ENCODE data around the gene RSAD1.

Gene RSAD1

DNA sequence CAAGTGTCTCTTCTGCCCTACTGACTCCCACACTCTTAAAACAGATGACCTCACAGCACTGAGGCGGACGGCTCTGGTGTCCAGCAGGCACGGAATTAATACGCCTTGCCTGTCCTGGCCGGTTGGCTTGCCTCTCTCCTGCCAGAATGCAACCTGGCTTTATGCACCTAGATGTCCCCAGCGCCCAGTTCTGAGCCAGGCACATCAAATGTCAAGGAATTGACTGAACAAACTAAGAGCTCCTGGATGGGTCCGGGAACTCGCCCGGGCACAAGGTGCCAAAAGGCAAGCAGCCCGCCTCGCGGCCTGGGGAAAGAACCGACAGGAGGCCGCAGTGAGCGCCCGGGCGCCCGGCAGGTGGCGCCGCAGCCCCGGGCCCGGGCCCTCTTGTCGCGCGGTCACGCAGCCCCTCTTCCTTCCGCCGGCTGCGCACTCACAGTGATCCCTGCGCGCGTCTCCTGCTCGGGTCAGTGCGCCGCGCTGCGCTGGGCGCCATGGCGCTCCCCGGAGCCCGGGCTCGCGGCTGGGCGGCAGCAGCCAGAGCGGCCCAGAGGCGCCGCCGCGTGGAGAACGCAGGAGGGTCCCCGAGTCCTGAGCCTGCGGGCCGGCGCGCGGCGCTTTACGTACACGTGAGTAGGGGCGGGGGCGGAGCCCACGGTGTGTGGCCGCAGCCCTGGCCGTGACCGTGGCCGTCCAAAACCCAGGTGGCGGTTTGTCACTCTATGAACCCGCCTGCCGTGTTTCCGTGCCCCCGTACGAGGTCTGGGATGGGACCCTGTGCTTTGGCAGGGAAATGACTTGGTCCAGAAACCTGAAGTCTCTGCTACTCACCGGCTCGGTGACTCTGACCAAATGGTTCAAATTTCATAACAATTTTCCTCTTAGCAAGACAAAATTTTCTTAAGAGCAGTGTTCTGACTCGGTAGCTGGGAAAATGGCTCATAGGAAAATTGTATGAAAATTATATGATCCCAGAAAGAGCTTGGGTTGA is at the start of gene RSAD1:
TSS of gene RSAD1 (plus strand) at position 470 of the 991 bp plus-strand sequence. CDS start at position 495, 25 bp downstream.
- peak; percentile 70 to 79 (median 77) for DNase-seq (ENCODE audit: low read depth in 3 of 3)

DNA sequence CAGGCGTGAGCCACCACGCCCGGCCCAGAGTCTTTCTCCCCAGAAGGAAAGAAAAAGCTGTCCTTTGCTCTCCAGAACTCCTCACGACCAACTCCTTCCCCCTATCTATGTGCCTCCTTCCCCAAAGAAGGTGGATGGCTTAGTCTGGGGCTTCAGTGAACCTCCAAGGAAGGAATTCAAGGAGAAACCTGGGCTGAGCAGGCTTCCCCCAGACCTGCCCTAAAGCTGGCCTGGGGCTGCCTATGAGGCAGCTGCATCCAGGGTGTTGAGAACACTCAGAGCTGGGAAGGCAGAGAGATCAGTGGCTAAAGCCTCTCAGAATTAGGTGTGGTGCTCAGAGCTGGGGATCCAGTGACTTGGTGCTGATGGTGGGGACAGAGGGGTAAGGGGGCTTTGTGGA is 48.9 kb upstream of the RSAD1 start:
- DNase-seq (ENCODE audit: low read depth in 3 of 3) = no peak

DNA sequence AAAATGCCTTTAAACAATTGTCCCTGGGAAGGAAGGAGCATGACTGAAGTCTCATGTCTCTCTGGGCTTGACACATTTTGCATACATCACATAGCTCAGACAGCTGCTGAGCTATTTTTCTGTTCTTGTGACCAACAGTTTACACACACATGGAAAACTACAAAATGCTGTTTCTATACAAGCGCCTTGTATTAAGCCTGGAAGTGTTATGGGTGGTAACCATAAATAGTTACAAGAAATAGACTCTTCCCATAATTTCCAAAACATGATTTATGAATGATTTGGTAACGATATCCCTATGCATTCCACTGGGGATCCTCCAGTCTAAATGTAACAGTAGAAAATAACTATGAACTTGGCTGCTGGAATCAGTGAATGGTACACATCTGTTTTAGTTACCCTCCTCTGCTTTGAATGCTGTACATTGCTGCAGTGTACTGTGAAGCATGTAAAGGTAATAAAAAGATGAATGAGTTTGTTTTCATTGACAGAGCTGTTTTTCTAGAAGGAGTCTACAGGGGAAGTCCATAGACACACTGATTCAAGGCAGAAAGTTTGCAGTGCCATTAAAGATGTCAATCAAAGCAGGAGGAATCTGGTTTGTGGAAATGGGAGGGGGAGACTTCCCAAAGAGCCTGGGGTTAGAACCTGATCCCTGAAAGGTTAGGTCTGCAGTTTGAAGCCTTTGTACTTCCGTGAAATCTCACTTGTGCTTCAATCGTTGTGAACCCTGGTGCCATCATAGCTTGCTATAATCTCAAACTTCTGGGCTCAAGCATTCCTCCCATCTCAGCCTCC is 47.6 kb upstream of the RSAD1 start:
- DNase-seq (ENCODE audit: low read depth in 3 of 3) = no peak

DNA sequence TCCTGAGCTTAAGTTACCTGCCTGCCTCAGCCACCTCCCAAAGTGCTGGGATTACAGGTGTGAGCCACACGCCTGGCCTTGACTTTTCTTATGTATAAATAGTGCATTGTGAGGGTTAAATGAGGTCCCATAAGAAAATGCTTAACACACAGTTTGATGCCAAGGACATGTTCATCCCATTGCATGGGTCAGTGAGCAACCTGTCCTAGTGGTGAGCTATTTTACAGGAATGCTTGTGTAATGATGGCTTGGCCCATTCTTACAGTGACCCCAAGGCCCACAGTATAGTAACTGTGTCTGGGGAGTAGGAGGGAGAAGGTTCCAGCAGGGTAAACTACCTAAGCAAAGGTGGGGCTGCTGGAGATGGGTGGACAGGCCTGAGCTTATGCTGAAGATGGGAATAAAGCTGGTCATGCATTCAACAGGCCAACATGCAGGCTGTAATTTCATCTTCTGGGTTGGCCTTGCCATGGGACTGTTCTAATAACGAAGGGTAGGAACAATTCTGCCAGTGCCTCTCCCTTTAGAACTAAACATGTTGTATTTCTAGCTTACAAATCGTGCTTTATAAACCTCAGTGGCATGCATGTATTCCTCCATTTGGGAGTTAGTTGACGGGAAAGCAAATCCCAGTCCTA is 46.4 kb upstream of the RSAD1 start:
- no peak for DNase-seq (ENCODE audit: low read depth in 3 of 3)

DNA sequence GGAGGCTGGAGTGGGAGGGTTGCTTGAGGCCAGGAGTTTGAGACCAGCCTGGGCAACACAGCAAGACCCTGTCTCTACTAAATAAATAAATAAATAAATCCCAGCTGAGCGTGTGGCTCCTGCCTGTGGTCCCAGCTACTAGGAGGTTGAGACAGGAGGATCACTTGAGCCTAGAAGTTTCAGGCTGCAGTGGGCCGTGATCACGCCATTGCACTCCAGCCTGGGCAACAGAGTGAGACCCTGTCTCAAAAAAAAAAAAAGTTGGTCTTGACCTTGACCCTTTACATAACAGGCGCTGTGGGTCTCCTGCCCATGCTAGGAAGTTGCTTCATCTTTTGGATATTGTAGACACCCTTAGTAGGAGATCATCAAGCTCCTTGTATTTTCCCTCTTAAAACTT is 41.3 kb upstream of the RSAD1 start:
- DNase-seq (ENCODE audit: low read depth in 3 of 3) = no peak

DNA sequence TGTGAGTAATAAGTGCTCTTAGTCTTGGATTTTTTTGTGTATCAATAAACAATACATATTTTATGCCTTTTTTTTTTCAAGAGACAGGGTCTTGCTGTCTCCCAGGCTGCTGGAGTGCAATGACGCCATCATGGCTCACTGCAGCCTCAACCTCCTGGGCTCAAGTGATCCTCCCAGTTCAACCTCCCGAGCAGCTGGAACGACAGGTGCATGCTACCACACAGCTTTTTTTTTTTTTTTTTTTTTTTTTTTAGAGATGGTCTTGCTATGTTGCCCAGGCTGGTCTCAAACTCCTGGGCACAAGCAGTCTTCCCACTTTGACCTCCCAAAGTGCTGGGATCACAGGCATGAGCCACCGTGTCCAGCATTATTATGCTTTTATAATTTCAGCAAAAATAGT is 39.7 kb upstream of the RSAD1 start:
- DNase-seq (ENCODE audit: low read depth in 3 of 3) = no peak

DNA sequence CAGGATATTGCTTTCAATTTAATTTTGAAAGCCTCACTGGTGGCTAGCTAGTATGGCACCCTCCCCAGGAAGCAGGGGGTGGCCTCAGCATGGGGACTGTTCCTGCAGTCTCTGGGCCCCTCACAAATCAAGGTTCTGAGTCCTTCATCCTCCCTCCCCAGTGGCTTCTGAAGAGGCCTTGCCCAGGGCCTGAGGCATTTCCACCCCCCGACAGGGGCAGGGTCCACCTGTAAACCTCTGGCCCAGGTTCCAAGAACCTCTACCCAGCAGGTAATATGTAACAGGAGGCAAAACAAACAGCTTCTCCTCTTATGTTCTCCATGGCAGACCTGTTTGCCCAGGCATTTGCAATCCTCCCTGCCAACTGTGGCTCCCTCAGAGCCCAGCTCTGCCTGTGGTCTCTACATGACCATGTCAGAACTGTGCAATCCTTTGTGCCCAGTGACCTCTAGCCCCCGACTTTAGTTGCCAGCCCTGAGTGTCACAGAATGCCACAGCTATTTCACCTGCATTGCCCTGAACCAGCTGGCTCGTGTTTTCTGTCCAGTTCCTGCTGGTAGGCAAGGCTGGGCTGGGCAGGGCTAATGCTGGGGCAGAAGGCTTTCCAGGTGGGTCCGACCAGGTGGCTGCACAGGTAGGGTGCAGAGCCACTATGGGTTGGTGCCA is 38.4 kb upstream of the RSAD1 start:
- no peak for DNase-seq (ENCODE audit: low read depth in 3 of 3)

DNA sequence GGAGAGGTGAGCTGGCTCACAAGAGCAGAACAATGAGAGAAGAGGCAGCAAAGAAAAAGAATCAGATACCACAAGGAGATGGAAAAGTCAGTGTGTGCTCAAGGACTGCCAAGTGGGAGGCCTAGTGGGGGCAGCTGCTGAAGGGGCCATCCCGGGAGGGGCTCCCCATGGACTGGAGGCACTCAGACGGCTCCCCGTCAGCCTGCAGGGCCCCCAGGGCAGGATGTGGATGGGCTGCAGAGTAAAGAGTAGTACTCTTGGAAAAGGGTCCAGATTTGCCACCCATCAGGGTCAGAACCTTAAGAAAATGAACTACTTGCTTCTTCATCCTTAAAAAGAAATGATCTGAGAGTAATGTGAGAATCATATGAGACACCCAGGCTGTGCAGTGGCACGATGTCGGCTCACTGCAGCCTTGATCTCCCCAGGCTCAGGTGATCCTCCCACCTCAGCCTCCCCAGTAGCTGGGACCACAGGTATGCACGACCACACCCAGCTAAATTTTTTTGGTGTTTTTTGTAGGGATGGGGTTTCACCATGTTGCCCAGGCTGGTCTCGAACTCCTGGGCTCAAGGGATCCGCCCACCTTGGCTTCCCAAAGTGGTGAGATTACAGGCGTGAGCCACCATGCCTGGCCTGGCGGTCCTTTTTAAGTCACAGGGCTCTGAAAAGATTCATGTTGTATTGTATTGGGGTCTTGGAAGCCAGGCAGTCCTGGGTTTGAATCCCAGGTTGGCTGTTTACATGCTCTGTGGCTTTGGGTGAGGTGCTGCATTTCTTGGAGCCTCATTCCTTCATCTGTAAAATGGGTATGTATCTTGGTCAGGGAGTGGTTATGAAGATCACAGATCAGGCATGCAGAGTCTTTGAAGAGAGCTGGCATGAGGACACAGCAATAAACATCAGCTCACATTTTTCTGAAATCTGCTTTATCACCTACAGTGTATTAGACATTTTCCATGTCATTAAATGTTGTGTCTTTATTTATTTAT is 37.5 kb upstream of the RSAD1 start:
- no peak for DNase-seq (ENCODE audit: low read depth in 3 of 3)

DNA sequence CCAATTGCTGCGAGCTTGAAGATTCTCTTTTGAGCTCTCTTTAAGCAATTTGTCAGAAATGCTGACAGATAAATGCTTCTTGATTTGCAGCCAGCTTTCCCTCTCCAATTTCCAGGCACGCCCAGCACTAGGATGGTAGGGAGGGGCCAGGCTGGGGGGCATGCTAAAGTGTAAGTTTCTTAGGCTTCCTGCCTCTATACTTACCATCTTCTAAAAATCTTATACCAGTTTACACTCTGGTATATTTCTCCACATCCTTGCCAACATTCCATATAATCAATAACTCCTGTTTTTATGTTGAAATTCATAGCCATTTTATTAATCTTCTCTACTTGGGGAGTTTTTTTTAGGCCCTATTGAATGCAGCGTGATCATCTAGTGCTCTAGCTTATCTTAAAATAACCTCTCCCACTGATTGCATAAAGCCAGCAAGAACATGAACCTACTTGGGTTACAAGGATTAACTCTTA is 35.1 kb upstream of the RSAD1 start:
- DNase-seq (ENCODE audit: low read depth in 3 of 3) = no peak

DNA sequence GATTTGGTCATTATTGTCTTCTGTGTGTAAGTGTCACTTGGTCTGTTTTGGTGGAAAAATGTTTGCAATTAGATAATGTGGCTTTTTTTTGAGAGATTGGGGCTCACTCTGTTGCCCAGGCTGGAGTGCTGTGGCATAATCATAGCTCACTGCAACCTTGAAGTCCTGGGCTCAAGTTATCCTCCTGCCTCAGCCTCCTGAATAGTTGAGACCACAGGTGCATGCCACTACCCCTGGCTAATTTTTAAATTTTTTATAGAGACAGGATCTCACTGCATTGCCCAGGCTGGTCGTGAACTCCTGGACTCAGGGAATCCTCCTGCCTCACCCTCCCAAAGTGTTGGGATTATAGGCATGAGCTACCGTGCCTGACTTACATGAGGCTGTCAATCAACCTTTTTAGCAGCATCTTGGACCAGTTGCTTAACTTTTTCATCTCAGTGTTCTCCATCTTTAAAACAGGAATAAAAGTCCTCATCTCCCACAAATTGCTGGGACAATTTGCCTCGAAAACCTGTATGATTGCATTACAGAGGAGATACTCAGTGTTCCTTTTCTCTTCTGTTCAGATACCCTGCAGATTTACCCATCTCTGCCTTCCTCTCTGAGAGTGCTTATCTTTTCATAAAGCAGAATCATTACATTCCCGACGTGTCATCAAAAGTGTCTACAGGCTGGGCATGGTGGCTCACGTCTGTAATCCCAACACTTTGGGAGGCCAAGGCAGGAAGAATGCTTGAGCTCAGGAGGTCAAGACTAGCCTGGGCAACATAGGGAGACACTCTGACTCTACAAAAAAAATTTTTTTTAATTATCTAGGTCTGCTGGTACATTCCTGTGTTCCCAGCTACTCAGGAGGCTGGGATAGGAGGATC is 33.6 kb upstream of the RSAD1 start:
- no peak for DNase-seq (ENCODE audit: low read depth in 3 of 3)

DNA sequence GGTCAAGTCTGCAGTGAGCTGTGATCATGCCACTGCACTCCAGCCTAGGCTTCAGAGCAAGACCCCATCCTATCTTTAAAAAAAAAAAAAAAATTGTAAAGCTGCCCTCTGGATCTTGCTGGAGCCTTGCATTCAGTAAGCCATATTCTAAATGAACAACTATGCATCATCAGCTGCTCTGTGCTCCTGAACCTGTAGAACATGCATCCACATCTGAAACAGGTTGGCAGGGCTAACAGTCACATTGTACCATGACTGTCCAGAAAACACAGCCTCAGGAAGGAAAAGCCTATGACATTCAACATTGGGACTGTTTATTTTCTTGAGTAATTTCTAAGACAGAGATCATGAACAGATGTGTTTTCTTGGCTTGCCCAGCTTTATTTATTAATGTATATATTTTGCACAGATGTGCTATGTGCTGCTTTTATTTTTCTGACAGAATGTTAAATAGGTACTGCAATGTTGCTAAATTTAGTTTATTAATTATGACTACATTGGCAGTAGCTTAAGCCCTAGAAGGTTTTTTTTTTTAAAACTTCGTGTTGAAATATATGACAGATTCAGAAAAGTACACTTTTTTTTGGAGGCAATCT is 32.8 kb upstream of the RSAD1 start:
- DNase-seq (ENCODE audit: low read depth in 3 of 3) = no peak

DNA sequence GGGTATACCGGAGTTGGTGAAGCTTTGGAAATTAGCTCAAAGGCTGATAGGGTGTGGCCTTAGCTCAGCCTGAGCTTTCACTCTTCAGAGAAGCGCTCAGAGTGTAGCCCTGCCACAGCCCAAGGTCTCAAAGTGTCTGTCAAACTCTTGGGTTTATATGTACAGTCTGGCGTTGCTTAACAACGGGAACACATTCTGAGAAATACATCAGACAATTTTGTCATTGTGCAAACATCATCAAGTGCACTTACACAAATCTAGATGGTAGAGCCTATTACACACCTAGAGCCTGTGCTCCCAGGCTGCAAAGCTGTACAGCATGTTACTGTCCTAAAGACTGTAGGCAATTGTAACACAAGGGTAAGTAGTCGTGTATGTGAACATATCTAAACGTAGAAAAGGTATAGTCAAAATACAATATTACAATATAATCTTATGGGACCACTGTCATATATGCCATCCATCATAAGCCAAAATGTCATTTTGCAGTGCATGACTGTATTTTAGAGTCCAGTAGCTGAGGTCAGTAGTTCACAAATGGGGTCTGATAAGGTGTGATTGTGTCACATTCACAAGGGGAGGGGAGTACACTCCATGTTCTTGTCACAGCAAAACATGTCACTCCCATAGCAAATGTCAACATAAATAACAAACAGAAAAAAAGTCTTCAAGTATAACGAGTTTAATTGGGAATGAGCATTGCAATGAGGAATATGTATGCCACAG is 30.6 kb upstream of the RSAD1 start:
- no peak for DNase-seq (ENCODE audit: low read depth in 3 of 3)

DNA sequence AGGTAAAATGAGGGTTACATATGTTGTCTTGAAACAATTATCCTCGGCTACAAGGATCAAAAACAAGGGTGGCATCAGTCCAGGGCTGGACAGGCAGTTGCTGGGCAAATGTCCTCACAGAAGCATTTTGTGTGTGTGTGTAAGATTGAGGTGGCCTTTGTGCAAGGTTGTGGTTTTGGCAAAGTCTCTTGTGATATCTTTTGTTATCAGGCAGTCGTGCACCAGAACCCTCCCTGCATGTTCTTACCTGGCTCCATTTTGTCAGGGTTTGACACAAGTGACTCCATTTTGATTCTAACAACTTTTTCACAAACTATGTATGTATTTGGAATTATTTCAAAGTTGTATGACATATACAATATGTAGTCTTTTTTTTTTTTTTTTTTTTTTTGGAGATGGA is 30.0 kb upstream of the RSAD1 start:
- DNase-seq (ENCODE audit: low read depth in 3 of 3) = no peak

DNA sequence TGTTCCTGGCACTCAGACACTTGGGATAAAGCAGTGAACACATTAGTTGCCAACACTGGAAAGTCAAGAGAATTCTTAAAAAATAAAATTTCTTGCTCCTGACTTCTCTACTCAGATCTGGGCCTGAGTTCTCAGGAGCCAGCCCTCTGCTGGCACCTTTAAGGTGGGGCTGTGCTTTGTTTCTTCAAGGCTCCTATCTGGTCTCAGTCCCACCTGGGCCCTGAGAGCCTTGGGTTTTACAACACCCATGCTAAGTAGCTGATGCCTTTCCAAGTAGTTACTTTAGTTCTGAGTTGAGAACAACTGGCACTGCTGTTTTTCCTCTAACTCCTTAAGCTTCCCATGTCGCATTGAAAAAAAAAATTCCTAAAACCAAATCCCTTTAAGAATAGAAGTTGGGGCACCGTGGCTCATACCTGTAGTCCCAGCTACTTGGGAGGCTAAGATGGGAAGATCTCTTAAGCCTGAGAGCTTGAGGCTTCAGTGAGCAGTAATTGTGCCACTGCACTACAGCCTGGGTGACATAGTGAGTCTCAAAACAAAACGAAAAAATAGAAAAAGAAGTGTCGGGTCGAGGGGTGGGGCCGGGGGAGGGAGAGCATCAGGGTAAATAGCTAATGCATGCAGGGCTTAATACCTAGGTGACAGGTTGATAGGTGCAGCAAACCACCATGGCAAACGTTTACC is 26.6 kb upstream of the RSAD1 start:
- DNase-seq (ENCODE audit: low read depth in 3 of 3) = no peak

DNA sequence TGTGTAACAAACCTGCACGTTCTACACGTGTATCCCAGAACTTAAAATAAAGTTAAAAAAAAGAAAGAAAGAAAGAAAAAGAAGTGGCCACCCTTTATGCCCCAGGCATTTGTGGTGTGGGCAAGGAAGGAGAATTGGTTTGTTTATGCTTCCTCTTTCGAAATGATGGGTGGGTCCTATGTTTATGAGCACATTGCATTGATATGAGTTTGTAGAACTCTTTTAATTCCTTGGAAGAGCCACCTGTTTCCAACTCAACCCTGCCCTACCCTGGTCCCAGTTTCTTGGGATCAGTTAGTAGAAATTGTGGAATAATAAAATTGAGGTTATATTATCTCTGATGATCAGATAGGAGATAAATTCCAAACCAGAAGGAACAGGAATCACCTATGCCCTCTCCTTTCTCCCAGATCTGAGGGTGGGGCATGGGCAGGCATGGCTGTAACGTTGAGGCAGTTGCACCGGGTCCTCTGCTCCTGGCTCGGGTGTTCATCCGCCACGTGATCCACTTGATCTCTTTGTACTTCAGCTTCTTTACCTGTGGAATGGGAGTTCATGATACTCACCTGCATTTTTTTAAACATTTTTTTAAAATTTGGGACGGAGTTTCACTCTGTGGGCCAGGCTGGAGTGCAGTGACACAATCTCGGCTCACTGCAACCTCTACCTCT is 25.9 kb upstream of the RSAD1 start:
- no peak for DNase-seq (ENCODE audit: low read depth in 3 of 3)

DNA sequence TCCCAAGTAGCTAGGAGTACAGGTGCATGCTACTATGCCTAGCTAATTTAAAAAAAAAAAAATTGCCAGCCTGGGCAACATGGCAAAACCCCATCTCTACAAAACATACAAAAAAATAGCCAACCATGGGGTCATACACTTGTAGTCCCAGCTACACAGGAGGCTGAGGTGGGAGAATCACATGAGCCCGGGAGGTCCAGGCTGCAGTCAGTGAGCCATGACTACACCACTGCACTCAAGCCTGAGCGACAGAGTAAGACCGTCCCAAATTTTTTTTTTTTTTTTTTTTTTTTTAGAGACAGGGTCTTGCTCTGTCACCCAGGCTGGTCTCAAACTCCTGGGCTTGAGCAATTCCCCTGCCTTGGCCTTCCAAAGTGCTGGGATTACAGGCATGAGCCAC is 24.8 kb upstream of the RSAD1 start:
- no peak for DNase-seq (ENCODE audit: low read depth in 3 of 3)

DNA sequence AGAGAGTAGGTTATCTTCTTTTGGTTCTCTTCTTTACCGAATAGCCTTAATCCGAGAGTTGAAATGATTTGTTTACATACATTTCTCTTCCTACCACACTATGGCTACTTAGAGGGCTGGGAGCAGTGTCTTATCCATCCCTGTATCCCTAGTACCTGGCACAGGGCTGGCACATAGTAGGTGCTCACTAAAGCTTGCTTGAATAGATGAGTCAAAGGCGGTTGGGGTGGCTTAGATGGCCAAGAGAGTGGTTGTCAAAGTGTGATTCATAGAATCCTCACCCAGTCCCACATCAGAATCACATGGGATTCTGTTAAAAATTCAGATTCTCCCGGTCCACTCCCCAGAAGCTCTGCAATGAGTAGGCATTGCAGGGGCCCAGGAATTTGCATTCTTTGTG is 21.0 kb upstream of the RSAD1 start:
- no peak for DNase-seq (ENCODE audit: low read depth in 3 of 3)
